ENCODE results near the gene PTH1R. TPM values are rescaled to one million over a fixed set of nuclear protein-coding genes. Genes with fewer than 3 reads are reported as not detected.

The PTH1R gene
- total RNA-seq, 2 donors from 2014 or later: 0.69 to 0.86 TPM

DNA sequence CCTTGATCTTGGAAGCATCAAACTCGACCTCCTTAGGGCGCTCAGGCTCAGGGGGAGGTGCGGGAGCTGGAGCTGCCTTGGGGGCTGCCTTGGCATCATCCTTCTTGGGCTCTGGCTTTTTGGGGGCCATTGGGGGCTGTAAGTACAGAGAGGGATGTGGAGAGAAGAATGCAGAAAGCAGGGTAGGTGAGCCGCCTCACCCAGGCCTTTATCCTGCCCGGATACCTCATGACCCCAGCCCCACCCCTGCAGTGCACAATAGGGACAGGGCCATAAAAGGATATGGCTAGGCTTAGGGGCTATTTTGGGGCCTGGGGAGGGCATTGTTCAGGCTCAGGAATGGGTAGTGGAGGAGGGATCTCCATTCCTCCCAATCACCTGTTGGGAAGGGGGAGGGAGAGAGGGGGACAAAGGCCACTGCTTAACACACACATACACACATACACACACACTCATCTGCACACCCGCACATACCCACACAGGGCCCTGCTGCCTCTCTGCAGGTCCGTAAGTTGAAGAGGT, 14.2 kb upstream of the PTH1R start, which contains the start of gene MYL3:
Gene MYL3, minus strand, starts transcription at position 184 of the 522 bp plus-strand sequence. Its CDS starts 54 bp downstream, at position 130.
- Histone ChIP-seq H3K36me3 (no peaks in the 10 kb centered on the region), H3K9me3 (no peaks in the 10 kb centered on the region), H3K27me3 (no peaks in the 10 kb centered on the region), H3K4me3 (no peak within 1 kb of the TSS), H3K4me1 (no peaks in the 10 kb centered on the region), H3K9ac (ENCODE audit: low read depth in 2 of 2, low read length in 2 of 2) (no peak within 1 kb of the TSS), H3K27ac (no peak within 1 kb of the TSS)
- TF ChIP-seq, protein P1, sequence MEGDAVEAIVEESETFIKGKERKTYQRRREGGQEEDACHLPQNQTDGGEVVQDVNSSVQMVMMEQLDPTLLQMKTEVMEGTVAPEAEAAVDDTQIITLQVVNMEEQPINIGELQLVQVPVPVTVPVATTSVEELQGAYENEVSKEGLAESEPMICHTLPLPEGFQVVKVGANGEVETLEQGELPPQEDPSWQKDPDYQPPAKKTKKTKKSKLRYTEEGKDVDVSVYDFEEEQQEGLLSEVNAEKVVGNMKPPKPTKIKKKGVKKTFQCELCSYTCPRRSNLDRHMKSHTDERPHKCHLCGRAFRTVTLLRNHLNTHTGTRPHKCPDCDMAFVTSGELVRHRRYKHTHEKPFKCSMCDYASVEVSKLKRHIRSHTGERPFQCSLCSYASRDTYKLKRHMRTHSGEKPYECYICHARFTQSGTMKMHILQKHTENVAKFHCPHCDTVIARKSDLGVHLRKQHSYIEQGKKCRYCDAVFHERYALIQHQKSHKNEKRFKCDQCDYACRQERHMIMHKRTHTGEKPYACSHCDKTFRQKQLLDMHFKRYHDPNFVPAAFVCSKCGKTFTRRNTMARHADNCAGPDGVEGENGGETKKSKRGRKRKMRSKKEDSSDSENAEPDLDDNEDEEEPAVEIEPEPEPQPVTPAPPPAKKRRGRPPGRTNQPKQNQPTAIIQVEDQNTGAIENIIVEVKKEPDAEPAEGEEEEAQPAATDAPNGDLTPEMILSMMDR (IDR thresholded peaks at IDR 0.05): no peak
- intact Hi-C loops (cut with DNase I): no loop called here
- no peak for DNase-seq

DNA sequence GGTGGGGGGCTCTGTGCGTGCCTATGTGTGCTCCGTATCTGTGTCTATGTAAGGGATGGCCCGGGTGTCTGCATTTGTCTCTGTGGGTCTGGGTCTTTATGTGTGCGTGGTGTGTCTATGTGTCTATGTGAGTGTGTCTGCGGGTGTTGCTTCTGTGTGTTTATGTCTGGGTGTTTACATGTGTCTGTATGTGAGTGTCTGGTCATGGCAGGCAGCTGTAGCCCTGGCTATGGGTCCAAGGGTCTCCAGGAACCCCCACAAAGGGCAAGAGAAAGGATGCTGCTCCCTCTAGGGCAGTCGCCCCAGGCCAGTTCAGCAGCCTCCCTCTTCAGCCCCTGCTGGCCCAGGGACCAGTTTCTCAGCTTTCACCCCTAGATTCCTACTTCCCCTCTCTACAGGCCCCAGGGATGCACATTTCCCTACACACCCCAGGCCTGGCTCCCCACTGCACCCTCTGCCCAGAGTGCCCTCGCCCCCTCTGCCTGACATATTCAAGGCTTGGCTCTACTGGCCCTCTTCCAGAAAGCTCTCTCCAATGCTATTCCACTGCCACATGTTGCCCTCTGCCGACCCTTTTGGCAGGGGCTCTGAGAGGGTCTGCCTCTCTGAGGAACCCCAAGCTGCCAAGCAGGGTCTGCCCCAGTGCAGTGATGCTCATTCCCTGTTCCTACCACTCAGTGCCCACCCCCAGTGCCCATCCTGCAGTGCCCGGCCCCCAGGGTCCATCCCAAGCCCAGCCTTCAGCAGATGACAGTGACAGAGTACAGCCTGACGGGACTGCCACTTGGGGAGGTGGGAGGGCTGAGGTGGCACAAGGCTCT, 13.2 kb upstream of the PTH1R start:
- H3K4me3 ChIP-seq: no peak overlapping the region
- no peak overlapping the region for H3K9ac ChIP-seq (ENCODE audit: low read depth in 2 of 2, low read length in 2 of 2)
- TF ChIP-seq, protein P1 (IDR thresholded peaks at IDR 0.05): no peak
- no peaks in the 10 kb centered on the region for H3K27me3 ChIP-seq
- intact Hi-C loops (cut with DNase I): no loop called here
- no peak overlapping the region for H3K27ac ChIP-seq
- H3K9me3 ChIP-seq: no peaks in the 10 kb centered on the region
- no peaks in the 10 kb centered on the region for H3K36me3 ChIP-seq
- no peaks in the 10 kb centered on the region for H3K4me1 ChIP-seq
- no peak for DNase-seq

- Histone ChIP-seq H3K36me3 (no peaks in the 10 kb centered on the region), H3K9ac (ENCODE audit: low read depth in 2 of 2, low read length in 2 of 2) (no peak overlapping the region), H3K27ac (no peak overlapping the region), H3K4me1 (no peaks in the 10 kb centered on the region), H3K9me3 (no peaks in the 10 kb centered on the region), H3K4me3 (no peak overlapping the region), H3K27me3 (no peaks in the 10 kb centered on the region)
- TF ChIP-seq, protein P1 (IDR thresholded peaks at IDR 0.05): no peak
- intact Hi-C loops (cut with DNase I): loop anchor here (5.0 kb wide), 1 partner anchor 42 kb away; no protein-coding TSS in a partner anchor
- no peak for DNase-seq
These were observed 12.5 kb upstream of the PTH1R start for GRCh38 chr3:46865031-46865507.

DNA sequence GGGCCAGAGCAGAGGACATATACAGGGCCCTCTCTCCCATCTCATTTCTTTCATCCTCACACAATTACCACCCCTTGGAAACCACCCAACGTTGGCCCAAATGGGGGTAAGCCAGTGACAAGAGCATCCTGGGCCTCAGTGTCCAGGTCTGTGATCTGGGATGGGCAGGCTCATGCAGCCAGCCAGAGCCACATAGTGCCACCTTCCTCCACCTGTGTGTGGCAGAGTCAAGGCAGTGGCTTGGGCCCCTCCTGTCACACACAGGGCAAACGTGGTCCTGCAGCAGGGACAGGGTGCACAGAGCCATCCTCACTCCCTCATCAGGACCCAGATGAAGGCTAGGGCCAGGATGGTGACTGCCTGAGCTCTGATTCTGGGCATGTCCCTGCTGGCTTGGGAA, 12.0 kb upstream of the PTH1R start:
- H3K4me1 ChIP-seq: no peaks in the 10 kb centered on the region
- TF ChIP-seq, protein P1 (IDR thresholded peaks at IDR 0.05): no peak
- intact Hi-C loops (cut with DNase I): loop anchor here (5.0 kb wide), 1 partner anchor 42 kb away; no protein-coding TSS in a partner anchor
- H3K36me3 ChIP-seq: no peaks in the 10 kb centered on the region
- no peak overlapping the region for H3K9ac ChIP-seq (ENCODE audit: low read depth in 2 of 2, low read length in 2 of 2)
- H3K27ac ChIP-seq: no peak overlapping the region
- DNase-seq: no peak
- H3K9me3 ChIP-seq: no peaks in the 10 kb centered on the region
- no peak overlapping the region for H3K4me3 ChIP-seq
- no peaks in the 10 kb centered on the region for H3K27me3 ChIP-seq

DNA sequence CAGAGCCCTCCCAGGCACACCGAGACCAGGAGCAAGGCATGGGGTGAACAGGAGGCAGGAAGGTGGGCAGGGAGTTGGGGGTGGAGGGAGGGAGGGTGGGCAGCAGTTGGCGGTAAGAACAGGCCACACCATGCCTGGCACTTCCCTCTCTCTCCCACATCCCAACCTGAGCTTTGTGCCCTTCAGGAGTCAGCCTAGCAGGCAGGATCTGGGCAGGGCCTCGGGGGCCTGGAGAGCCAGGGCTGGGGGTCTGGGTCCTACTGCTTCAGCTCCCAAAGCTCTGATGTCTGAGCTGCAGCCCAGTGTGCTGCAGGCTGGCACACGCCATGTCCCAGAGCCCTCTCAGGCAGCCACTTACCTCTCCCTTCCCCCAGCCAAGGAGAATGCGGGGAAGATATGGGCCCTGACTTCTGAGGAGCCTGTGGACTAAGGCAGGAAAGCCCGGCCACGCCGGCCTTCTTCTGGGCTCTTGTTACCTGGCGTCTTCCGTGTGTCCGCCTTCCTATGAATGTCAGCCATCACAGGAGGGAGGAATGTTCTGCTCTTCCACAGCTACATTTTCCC, 11.4 kb upstream of the PTH1R start:
- Histone ChIP-seq H3K9me3 (no peaks in the 10 kb centered on the region), H3K27ac (no peak overlapping the region), H3K9ac (ENCODE audit: low read depth in 2 of 2, low read length in 2 of 2) (no peak overlapping the region), H3K4me3 (no peak overlapping the region), H3K27me3 (no peaks in the 10 kb centered on the region), H3K36me3 (no peaks in the 10 kb centered on the region), H3K4me1 (no peaks in the 10 kb centered on the region)
- DNase-seq: no peak
- intact Hi-C loops (cut with DNase I): loop anchor here (5.0 kb wide), 1 partner anchor 41 kb away; no protein-coding TSS in a partner anchor
- TF ChIP-seq, protein P1 (IDR thresholded peaks at IDR 0.05): no peak

Measured in colonic mucosa (tissue), 4 donors.